ENCODE results near the gene ZC3H18.

The ZC3H18 gene

DNA sequence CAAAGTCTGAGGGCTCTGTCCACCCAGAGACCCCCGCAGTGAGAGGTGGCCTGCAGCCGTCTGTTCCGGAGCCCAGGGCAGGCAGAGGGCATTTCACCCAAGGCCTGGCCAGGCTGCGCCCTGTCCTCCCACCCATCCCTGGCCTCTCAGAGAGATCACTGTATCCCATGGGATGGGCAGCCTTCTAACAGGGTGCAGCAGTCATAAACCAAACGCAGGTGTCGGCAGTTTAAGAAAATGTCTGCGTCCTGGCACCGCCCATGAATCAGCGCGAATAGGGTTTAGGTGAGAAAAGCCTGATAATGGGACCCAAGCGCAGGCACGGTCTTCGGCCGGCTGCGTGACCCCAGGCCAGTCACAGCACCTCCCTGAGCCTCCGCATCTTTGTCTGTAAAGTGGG is 75.3 kb downstream of the ZC3H18 start:
- TF ChIP-seq EZH2phosphoT487 (IDR thresholded peaks at IDR 0.05; ENCODE audit: low read length) (no peak), EZH2 (optimal IDR thresholded peaks at IDR 0.05; ENCODE audit: low read depth, low read length) (no peak)
- TF ChIP-seq, protein P1, sequence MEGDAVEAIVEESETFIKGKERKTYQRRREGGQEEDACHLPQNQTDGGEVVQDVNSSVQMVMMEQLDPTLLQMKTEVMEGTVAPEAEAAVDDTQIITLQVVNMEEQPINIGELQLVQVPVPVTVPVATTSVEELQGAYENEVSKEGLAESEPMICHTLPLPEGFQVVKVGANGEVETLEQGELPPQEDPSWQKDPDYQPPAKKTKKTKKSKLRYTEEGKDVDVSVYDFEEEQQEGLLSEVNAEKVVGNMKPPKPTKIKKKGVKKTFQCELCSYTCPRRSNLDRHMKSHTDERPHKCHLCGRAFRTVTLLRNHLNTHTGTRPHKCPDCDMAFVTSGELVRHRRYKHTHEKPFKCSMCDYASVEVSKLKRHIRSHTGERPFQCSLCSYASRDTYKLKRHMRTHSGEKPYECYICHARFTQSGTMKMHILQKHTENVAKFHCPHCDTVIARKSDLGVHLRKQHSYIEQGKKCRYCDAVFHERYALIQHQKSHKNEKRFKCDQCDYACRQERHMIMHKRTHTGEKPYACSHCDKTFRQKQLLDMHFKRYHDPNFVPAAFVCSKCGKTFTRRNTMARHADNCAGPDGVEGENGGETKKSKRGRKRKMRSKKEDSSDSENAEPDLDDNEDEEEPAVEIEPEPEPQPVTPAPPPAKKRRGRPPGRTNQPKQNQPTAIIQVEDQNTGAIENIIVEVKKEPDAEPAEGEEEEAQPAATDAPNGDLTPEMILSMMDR (IDR thresholded peaks at IDR 0.05; ENCODE audit: low read length), result no peak
- 0 out of 2 replicates have a peak, but pooled peaks cover 4% of the 10 kb centered on the region for H3K4me1 ChIP-seq (ENCODE audit: low read length)
- peaks cover 21% of the 10 kb centered on the region for H3K79me2 ChIP-seq (ENCODE audit: low read length)
- no peaks in the 10 kb centered on the region for H3K9me3 ChIP-seq (replicated peaks; ENCODE audit: insufficient read depth, low read length)
- H3K9me2 ChIP-seq (replicated peaks; ENCODE audit: insufficient read depth, low read length), result no peaks in the 10 kb centered on the region
- no peaks in the 10 kb centered on the region for H3K27me3 ChIP-seq (replicated peaks; ENCODE audit: insufficient read depth, low read length)
- no peak overlapping the region for H3K4me2 ChIP-seq (ENCODE audit: low read depth, low read length)
- H3K4me3 ChIP-seq (ENCODE audit: low read length), result no peak overlapping the region
- H3F3A ChIP-seq (ENCODE audit: insufficient read depth, low read length), result no peaks in the 10 kb centered on the region
- no peak overlapping the region for H3K27ac ChIP-seq (ENCODE audit: low read length)
- H4K20me1 ChIP-seq (ENCODE audit: insufficient read depth, low read length), result no peaks in the 10 kb centered on the region
- no peak overlapping the region for H3K9ac ChIP-seq (ENCODE audit: low read length)
- no peak for DNase-seq
- H3K36me3 ChIP-seq (replicated peaks; ENCODE audit: insufficient read depth, low read length), result no peaks in the 10 kb centered on the region
- H2AFZ ChIP-seq (ENCODE audit: low read length), result no peak overlapping the region

DNA sequence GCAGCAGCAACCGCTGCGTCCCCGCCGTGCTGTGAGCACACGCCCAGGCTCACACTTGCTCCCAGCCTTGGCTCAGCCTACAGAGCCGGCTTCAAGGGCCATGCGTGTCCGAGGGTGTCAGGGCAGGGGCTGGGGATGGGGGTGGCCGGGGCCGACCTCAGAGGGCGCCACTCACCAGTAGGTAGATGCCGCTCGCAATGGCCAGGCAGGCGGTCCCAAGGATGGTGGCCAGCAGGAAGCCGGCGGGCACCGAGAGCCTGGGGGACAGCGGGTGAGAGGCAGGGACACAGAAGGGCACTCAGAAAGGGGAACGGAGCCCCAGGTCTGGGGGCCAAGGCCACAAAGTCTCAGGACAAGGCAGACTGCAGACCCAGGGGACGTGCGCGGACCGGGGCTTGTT is 75.7 kb downstream of the ZC3H18 start:
- H2AFZ ChIP-seq (ENCODE audit: low read length), result no peak overlapping the region
- H4K20me1 ChIP-seq (ENCODE audit: insufficient read depth, low read length), result no peaks in the 10 kb centered on the region
- no peak overlapping the region for H3K9ac ChIP-seq (ENCODE audit: low read length)
- H3K79me2 ChIP-seq (ENCODE audit: low read length), result peaks cover 24% of the 10 kb centered on the region
- no peaks in the 10 kb centered on the region for H3K9me3 ChIP-seq (replicated peaks; ENCODE audit: insufficient read depth, low read length)
- H3K27ac ChIP-seq (ENCODE audit: low read length), result no peak overlapping the region
- no peaks in the 10 kb centered on the region for H3F3A ChIP-seq (ENCODE audit: insufficient read depth, low read length)
- no peak for DNase-seq
- H3K9me2 ChIP-seq (replicated peaks; ENCODE audit: insufficient read depth, low read length), result no peaks in the 10 kb centered on the region
- no peak overlapping the region for H3K4me2 ChIP-seq (ENCODE audit: low read depth, low read length)
- no peaks in the 10 kb centered on the region for H3K36me3 ChIP-seq (replicated peaks; ENCODE audit: insufficient read depth, low read length)
- no peak overlapping the region for H3K4me3 ChIP-seq (ENCODE audit: low read length)
- H3K4me1 ChIP-seq (ENCODE audit: low read length), result 0 out of 2 replicates have a peak, but pooled peaks cover 4% of the 10 kb centered on the region
- no peaks in the 10 kb centered on the region for H3K27me3 ChIP-seq (replicated peaks; ENCODE audit: insufficient read depth, low read length)
- TF ChIP-seq, protein P1 (IDR thresholded peaks at IDR 0.05; ENCODE audit: low read length), result no peak
- TF ChIP-seq EZH2 (optimal IDR thresholded peaks at IDR 0.05; ENCODE audit: low read depth, low read length) (no peak), EZH2phosphoT487 (IDR thresholded peaks at IDR 0.05; ENCODE audit: low read length) (no peak)

DNA sequence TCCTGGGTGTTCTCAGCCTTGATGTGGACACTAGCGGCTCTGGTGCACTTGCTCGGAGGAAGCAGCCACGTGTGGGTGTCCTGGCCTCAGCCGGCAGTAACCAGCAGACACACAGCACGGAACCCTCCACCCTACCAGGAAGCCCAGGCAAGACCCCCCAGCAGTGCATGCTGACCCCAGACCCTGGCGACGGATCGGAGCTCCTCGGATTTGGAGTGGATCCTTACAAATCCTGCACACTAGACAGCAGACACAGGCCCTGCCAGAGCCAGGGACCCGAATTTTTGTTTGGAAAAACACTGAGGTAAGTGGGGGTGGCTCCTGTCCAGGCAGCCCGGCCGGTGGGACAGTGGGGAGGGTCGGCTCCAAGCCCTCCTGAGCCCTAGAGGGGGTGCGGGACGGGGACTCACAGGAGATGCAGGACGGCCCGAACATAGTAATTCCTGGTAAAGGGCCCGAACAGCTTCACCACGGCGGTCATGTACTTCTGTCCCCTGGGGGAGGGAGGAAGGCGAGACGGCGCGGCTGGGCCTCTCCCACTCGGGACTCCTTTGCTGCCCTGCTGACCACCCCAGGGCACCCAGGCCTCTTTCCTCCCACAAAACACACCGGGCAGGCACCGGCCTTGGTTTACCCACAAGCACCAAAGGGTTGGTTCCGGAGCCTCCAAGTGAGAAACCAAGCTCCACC is 76.3 kb downstream of the ZC3H18 start:
- Histone ChIP-seq H3F3A (ENCODE audit: insufficient read depth, low read length) (no peaks in the 10 kb centered on the region), H3K27ac (ENCODE audit: low read length) (no peak overlapping the region), H3K27me3 (replicated peaks; ENCODE audit: insufficient read depth, low read length) (no peaks in the 10 kb centered on the region), H3K79me2 (ENCODE audit: low read length) (peaks cover 24% of the 10 kb centered on the region), H3K4me2 (ENCODE audit: low read depth, low read length) (no peak overlapping the region), H3K9me2 (replicated peaks; ENCODE audit: insufficient read depth, low read length) (no peaks in the 10 kb centered on the region), H3K4me1 (ENCODE audit: low read length) (0 out of 2 replicates have a peak, but pooled peaks cover 4% of the 10 kb centered on the region), H4K20me1 (ENCODE audit: insufficient read depth, low read length) (no peaks in the 10 kb centered on the region), H3K9ac (ENCODE audit: low read length) (no peak overlapping the region), H3K36me3 (replicated peaks; ENCODE audit: insufficient read depth, low read length) (no peaks in the 10 kb centered on the region), H2AFZ (ENCODE audit: low read length) (no peak overlapping the region), H3K9me3 (replicated peaks; ENCODE audit: insufficient read depth, low read length) (no peaks in the 10 kb centered on the region), H3K4me3 (ENCODE audit: low read length) (no peak overlapping the region)
- TF ChIP-seq, protein P1 (IDR thresholded peaks at IDR 0.05; ENCODE audit: low read length), result no peak
- no peak for TF ChIP-seq EZH2 (optimal IDR thresholded peaks at IDR 0.05; ENCODE audit: low read depth, low read length)
- TF ChIP-seq EZH2phosphoT487 (IDR thresholded peaks at IDR 0.05; ENCODE audit: low read length), result no peak
- no peak for DNase-seq

All from MM.1S (cell line).